Spleen (tissue), 11 donors: Measurements from ENCODE around the gene CDH13. TPM values are rescaled to one million over a fixed set of nuclear protein-coding genes. Genes with fewer than 3 reads are reported as not detected.

ENCODE experiments used
- DNase-seq: peaks from one replicate; pipeline ENCODE4 v3.0.0-alpha.2; 2020
- H3K27ac ChIP-seq, 8 donors: fragments of 200-600 bp; sonication (generic) in 7 of 8; 1 replicate in 4 of 8; 2 replicates in 4 of 8; pipeline versions ENCODE4 v1.5.0 to v1.8.0; 2016 to 2021; ENCODE audit warnings: inconsistent platforms in 4 of 8, mild to moderate bottlenecking in 4 of 8, moderate library complexity in 1 of 8
- H3K27me3 ChIP-seq, 7 donors: fragments of 200-600 bp; sonication (generic) in 6 of 7; replicated peaks in 1 of 7; 1 replicate in 4 of 7; 2 replicates in 3 of 7; pipeline versions ENCODE4 v1.5.0 to v1.8.0; 2016 to 2021; ENCODE audit warnings: inconsistent platforms in 3 of 7, mild to moderate bottlenecking in 1 of 7
- H3K36me3 ChIP-seq, 6 donors: fragments of 200-600 bp; sonication (generic) in 5 of 6; 1 replicate in 4 of 6; 2 replicates in 2 of 6; pipeline versions ENCODE4 v1.5.0 to v1.8.0; 2016 to 2021; ENCODE audit warnings: inconsistent platforms in 2 of 6
- H3K4me1 ChIP-seq, 6 donors: fragments of 200-600 bp; sonication (generic) in 5 of 6; 1 replicate in 3 of 6; 2 replicates in 3 of 6; pipeline versions ENCODE4 v1.5.0 to v1.8.0; 2016 to 2021; ENCODE audit warnings: inconsistent platforms in 3 of 6
- H3K4me3 ChIP-seq, 8 donors: fragments of 200-600 bp; sonication (generic) in 7 of 8; 1 replicate in 4 of 8; 2 replicates in 4 of 8; pipeline versions ENCODE4 v1.5.0 to v1.8.0; 2016 to 2021; ENCODE audit warnings: inconsistent platforms in 4 of 8, mild to moderate bottlenecking in 4 of 8, moderate library complexity in 2 of 8
- H3K9me3 ChIP-seq, 8 donors: fragments of 200-600 bp; sonication (generic) in 7 of 8; 1 replicate in 4 of 8; 2 replicates in 4 of 8; pipeline versions ENCODE4 v1.5.0 to v1.8.0; 2016 to 2021; ENCODE audit warnings: inconsistent platforms in 4 of 8
- CTCF ChIP-seq, 11 experiments: fragments of 200-600 bp in 7 of 11; fragments of 450-650 bp in 4 of 11; sonication (generic) in 4 of 11; IDR thresholded peaks in 8 of 11; conservative IDR thresholded peaks in 3 of 11; 1 replicate in 7 of 11; 2 replicates in 4 of 11; pipeline versions ENCODE4 v1.4.0 to v1.8.0; 2016 to 2021; ENCODE audit warnings: antibody characterized with exemption in 11 of 11, inconsistent platforms in 4 of 11, mild to moderate bottlenecking in 1 of 11
- POLR2A ChIP-seq, 3 donors: fragments of 450-650 bp; IDR thresholded peaks; one replicate each; pipeline ENCODE4 v1.5.1; 2017; ENCODE audit warnings: antibody characterized with exemption in 3 of 3, mild to moderate bottlenecking in 1 of 3
- POLR2AphosphoS5 ChIP-seq, 3 donors: sonication (generic); formaldehyde crosslinking; IDR thresholded peaks; one replicate each; pipeline ENCODE4 v1.5.1; 2017; ENCODE audit warnings: antibody characterized with exemption in 3 of 3
- WGBS, 5 donors: extraction: QIAGEN DNeasy Blood & Tissue Kit in 3 of 5; methylation state at CpG; one replicate each; pipeline versions ENCODE4 v1.1.5 to v1.1.7; 2013 to 2018; 5-methylcytosine and 5-hydroxymethylcytosine counted together
- intact Hi-C: fragments of 100-400 bp; cut with DNase I; formaldehyde crosslinking; loops from one replicate; pipeline ENCODE4 v1.15.0; 2023; ENCODE audit warnings: low total_unique reads
- polyA plus RNA-seq, 3 donors: library from polyadenylated mRNA; stranded (reverse); fragments of 200-250 nt; gene quantifications; one replicate each; pipeline ENCODE4 v1.2.1, GENCODE V29; 2013
- total RNA-seq, 7 donors: library from RNA; depleted of rRNA in 3 of 7; stranded (reverse); fragments of >200 nt in 3 of 7; fragmentation: NEBNext Ultra II Directional in 4 of 7; extraction: Animal tissue kit (Norgen Biotek cat#: 25700) in 4 of 7; gene quantifications; one replicate each; pipeline versions ENCODE4 v1.1.0 to v1.2.1, GENCODE V29; 2016 to 2021
- donor health status: healthy with polysubstance abuse.
- donor health status: DM: no; HTN: no; CAD: no; lungs with moderate emphysema.
- donor health status: DM: no; HTN: no; CAD: no.
- donor health status: Bipolar disorder and iron deficiency.
- donor health status: healthy.
- donor health status: DM: no; HTN: no; CAD: no.
- donor health status: DM: yes; HTN: yes; CAD: no.

The CDH13 gene
- total and polyA plus RNA-seq, 10 donors = 0.13 to 4.6 (median 1.1) TPM

GRCh38 chr16:83728492-83728891 lies 1101.7 kb downstream of the CDH13 start:
- intact Hi-C loops = no loop called here
- 53 to 72% (median 63%) methylated on average over 6 of the region's 6 CpGs for WGBS, 5 donors
- TF ChIP-seq POLR2AphosphoS5 (IDR thresholded peaks at IDR 0.05) (no peak), CTCF (IDR thresholded peaks at IDR 0.05 in 8 of 11, conservative IDR thresholded peaks at IDR 0.05 in 3 of 11) (no peak), POLR2A (IDR thresholded peaks at IDR 0.05) (no peak)

DNA sequence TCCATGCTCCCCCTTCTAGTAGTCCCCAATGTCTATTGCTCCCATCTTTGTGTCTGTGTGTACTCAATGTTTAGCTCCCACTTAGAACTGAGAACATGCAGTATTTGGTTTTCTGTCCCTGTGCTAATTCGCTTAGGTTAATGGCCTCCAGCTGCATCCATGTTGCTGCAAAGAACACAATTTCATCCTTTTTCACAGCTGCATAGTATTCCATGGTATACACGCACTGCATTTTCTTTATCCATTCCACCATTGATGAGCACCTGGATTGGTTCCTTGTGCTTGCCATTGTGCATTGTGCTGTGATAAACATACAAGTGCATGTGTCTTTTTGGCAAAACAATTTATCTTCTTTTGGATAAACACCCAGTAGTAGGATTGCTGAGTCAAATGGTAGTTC lies 1104.0 kb downstream of the CDH13 start:
- 0 to 85% (median 40%) methylated on average over 2 of the region's 2 CpGs for WGBS, 5 donors
- Histone ChIP-seq H3K9me3 (peaks cover 5 to 35% (median 28%) of the 10 kb centered on the region in 8 donors), H3K4me1 (peaks cover 0 to 12% (median 0%) of the 10 kb centered on the region in 6 donors), H3K4me3 (no peak overlapping the region), H3K27ac (no peak overlapping the region), H3K27me3 (no peaks in the 10 kb centered on the region), H3K36me3 (no peaks in the 10 kb centered on the region)
- no peak for TF ChIP-seq CTCF (IDR thresholded peaks at IDR 0.05 in 8 of 11, conservative IDR thresholded peaks at IDR 0.05 in 3 of 11)
- no peak for TF ChIP-seq POLR2A (IDR thresholded peaks at IDR 0.05)
- TF ChIP-seq POLR2AphosphoS5 (IDR thresholded peaks at IDR 0.05) = no peak
- DNase-seq = no peak
- intact Hi-C loops = no loop called here

More at GRCh38 chr16:83728492-83728891, 1101.7 kb downstream of the CDH13 start:
- Histone ChIP-seq H3K9me3 (peaks cover 0 to 14% (median 6%) of the 10 kb centered on the region in 8 donors), H3K4me1 (peaks cover 0 to 12% (median 0%) of the 10 kb centered on the region in 6 donors), H3K36me3 (no peaks in the 10 kb centered on the region), H3K27me3 (no peaks in the 10 kb centered on the region), H3K27ac (no peak overlapping the region), H3K4me3 (no peak overlapping the region)
- no peak for DNase-seq

DNA sequence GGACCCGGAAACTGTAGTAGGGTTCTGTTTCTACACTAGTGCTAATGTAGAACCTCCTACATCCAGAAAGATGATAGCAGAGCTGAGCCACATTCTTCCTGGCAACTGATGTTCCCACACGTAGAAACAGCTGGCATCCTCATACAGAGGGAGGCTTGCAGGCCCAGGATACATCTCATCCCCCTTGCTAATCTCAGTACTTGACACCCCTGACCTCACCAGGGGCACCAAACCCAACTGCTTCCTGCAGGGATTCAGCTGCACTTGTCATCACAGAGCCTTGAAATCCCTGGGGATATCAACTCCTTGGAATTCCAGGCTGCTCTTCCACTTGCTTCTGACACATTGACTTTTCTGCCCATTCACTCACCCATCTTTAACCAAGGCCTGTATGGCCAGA lies 1105.8 kb downstream of the CDH13 start:
- Histone ChIP-seq H3K27ac (no peak overlapping the region), H3K9me3 (peaks cover 5 to 39% (median 33%) of the 10 kb centered on the region in 8 donors), H3K4me1 (peaks cover 0 to 3% (median 0%) of the 10 kb centered on the region in 6 donors), H3K27me3 (no peaks in the 10 kb centered on the region), H3K4me3 (no peak overlapping the region), H3K36me3 (no peaks in the 10 kb centered on the region)
- TF ChIP-seq POLR2A (IDR thresholded peaks at IDR 0.05) (no peak), CTCF (IDR thresholded peaks at IDR 0.05 in 8 of 11, conservative IDR thresholded peaks at IDR 0.05 in 3 of 11) (no peak), POLR2AphosphoS5 (IDR thresholded peaks at IDR 0.05) (no peak)
- DNase-seq = no peak
- 71 to 90% (median 84%) methylated on average over 1 to 2 of the region's 2 CpGs for WGBS, 5 donors
- intact Hi-C loops = no loop called here

DNA sequence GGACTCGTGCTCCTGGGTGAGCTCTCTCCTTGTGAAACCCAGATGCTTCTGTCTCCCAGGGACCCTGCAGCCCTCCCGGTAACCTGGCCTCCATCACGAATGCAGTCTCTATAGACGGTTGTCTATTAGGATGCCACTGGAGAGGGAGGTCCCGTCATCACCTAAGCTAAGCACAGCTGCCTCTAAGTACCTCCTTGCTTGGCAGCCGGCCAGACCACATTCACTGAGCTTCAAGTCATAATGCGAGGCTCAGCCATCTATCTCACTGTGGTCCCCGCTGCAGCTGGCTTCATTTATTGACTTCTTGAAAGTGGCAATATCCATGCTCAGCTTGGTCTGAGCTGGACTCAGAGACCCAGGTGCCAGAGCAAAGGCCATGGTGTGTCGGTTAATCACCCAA lies 1106.5 kb downstream of the CDH13 start:
- 56 to 79% (median 74%) methylated on average over 8 to 9 of the region's 9 CpGs for WGBS, 5 donors
- H3K36me3 ChIP-seq = no peaks in the 10 kb centered on the region

More for the DNA sequence above, 1106.5 kb downstream of the CDH13 start:
- no peak overlapping the region for H3K4me3 ChIP-seq
- no peak overlapping the region for H3K27ac ChIP-seq
- no peaks in the 10 kb centered on the region for H3K4me1 ChIP-seq
- peaks cover 5 to 39% (median 33%) of the 10 kb centered on the region in 8 donors for H3K9me3 ChIP-seq
- TF ChIP-seq CTCF (IDR thresholded peaks at IDR 0.05 in 8 of 11, conservative IDR thresholded peaks at IDR 0.05 in 3 of 11) (no peak), POLR2AphosphoS5 (IDR thresholded peaks at IDR 0.05) (no peak), POLR2A (IDR thresholded peaks at IDR 0.05) (no peak)
- no peaks in the 10 kb centered on the region for H3K27me3 ChIP-seq
- no peak for DNase-seq
- intact Hi-C loops = no loop called here
